H1 (cell line): ENCODE results near the gene CHSY3. TPM values are rescaled to one million over a fixed set of nuclear protein-coding genes. Genes with fewer than 3 reads are reported as not detected.

Source experiments
- CTCF ChIA-PET: fragments of 300-600 bp; sonication (Branson Sonifier 250); formaldehyde crosslinking; loops from one replicate; lab custom pipeline; 2021; ENCODE audit not compliant: partially characterized antibody; lab: Charles Lee
- POLR2A ChIA-PET: fragments of 300-600 bp; sonication (Branson Sonifier 250); formaldehyde crosslinking; loops from one replicate; lab custom pipeline; 2021; ENCODE audit warnings: inconsistent platforms; ENCODE audit not compliant: partially characterized antibody; lab: Charles Lee
- DNase-seq, 2 experiments: peaks; one replicate each; pipeline versions ENCODE4 v3.0.0 to v3.0.0-alpha.2; 2010 to 2022; ENCODE audit warnings: low spot score in 2 of 2, low read depth in 1 of 2, mixed read lengths in 1 of 2
- FAIRE-seq: peaks from 2 replicates; lab custom pipeline; 2011; peaks lifted over from hg19 to GRCh38; lab: Jason Lieb, UNC
- H2AFZ ChIP-seq: 2 replicates; pipeline ENCODE4 v1.8.1; 2012; ENCODE audit warnings: low read length, inconsistent platforms
- H2AK5ac ChIP-seq: 2 replicates; pipeline ENCODE4 v1.6.1; 2013; ENCODE audit warnings: low read depth, low read length
- H2BK120ac ChIP-seq: replicated peaks from 2 replicates; pipeline ENCODE3; 2013; ENCODE audit warnings: low read depth, low read length, inconsistent platforms
- H2BK12ac ChIP-seq: 2 replicates; pipeline ENCODE4 v1.6.1; 2013; ENCODE audit warnings: low read depth, low read length
- H2BK15ac ChIP-seq: 2 replicates; pipeline ENCODE4 v1.6.1; 2013; ENCODE audit warnings: low read length
- H2BK20ac ChIP-seq: 2 replicates; pipeline ENCODE4 v1.6.1; 2013; ENCODE audit warnings: low read length
- H2BK5ac ChIP-seq: 2 replicates; pipeline ENCODE4 v1.6.1; 2013; ENCODE audit warnings: low read depth, low read length
- H3K14ac ChIP-seq: 2 replicates; pipeline ENCODE4 v1.6.1; 2013; ENCODE audit warnings: inconsistent platforms; ENCODE audit not compliant: insufficient read length
- H3K18ac ChIP-seq: 2 replicates; pipeline ENCODE4 v1.6.1; 2013; ENCODE audit warnings: low read length; ENCODE audit errors: extremely low read depth
- H3K23ac ChIP-seq: 2 replicates; pipeline ENCODE4 v1.6.1; 2013; ENCODE audit warnings: inconsistent platforms; ENCODE audit not compliant: insufficient read length
- H3K23me2 ChIP-seq: 2 replicates; pipeline ENCODE4 v1.6.1; 2013; ENCODE audit warnings: low read depth, low read length
- H3K27ac ChIP-seq: 2 replicates; pipeline ENCODE4 v1.6.1; 2011; ENCODE audit warnings: low read depth, low read length, inconsistent platforms
- H3K27me3 ChIP-seq, 4 experiments: replicated peaks in 1 of 4; 1 replicate in 1 of 4; 2 replicates in 3 of 4; pipeline versions ENCODE4 v1.6.1 to v1.8.1; 2011 to 2013; ENCODE audit warnings: low read length in 3 of 4, mild to moderate bottlenecking in 3 of 4, inconsistent platforms in 2 of 4, mixed read lengths in 2 of 4, moderate library complexity in 1 of 4; ENCODE audit not compliant: control insufficient read depth in 3 of 4, insufficient read depth in 3 of 4; ENCODE audit errors: extremely low read depth in 1 of 4
- H3K36me3 ChIP-seq, 4 experiments: 2 replicates each; pipeline versions ENCODE4 v1.6.1 to v1.8.1; 2011 to 2013; ENCODE audit warnings: mild to moderate bottlenecking in 4 of 4, low read length in 3 of 4, moderate library complexity in 2 of 4, control low read depth in 1 of 4, inconsistent platforms in 1 of 4; ENCODE audit not compliant: insufficient read depth in 4 of 4, control insufficient read depth in 2 of 4
- H3K4ac ChIP-seq: replicated peaks from 2 replicates; pipeline ENCODE3; 2013; ENCODE audit warnings: low read length, low read depth, mixed read lengths, inconsistent platforms; ENCODE audit not compliant: insufficient read length
- H3K4me1 ChIP-seq, 4 experiments: replicated peaks in 1 of 4; 1 replicate in 1 of 4; 2 replicates in 3 of 4; pipeline versions ENCODE4 v1.6.1 to v1.8.1; 2011 to 2013; ENCODE audit warnings: low read length in 3 of 4, inconsistent platforms in 2 of 4, mixed read lengths in 1 of 4; ENCODE audit not compliant: insufficient read depth in 4 of 4, control insufficient read depth in 3 of 4
- H3K4me2 ChIP-seq, 2 experiments: 2 replicates each; pipeline versions ENCODE4 v1.6.1 to v1.8.1; 2011 to 2013; ENCODE audit warnings: low read depth in 2 of 2, low read length in 2 of 2, control low read depth in 1 of 2, inconsistent platforms in 1 of 2, mild to moderate bottlenecking in 1 of 2; ENCODE audit not compliant: insufficient read depth in 1 of 2
- H3K4me3 ChIP-seq, 4 experiments: fragments of 200-600, 300-600 bp in 1 of 4; sonication (generic), shearing (Covaris generic), sonication (Bioruptor Twin) in 1 of 4; 2 replicates each; pipeline versions ENCODE4 v1.5.1 to v1.8.1; 2011 to 2016; ENCODE audit warnings: low read length in 4 of 4, low read depth in 3 of 4, control low read depth in 2 of 4, inconsistent platforms in 2 of 4, mild to moderate bottlenecking in 2 of 4, mixed read lengths in 1 of 4, moderate library complexity in 1 of 4; ENCODE audit not compliant: insufficient read depth in 2 of 4; ENCODE audit errors: extremely low read depth in 1 of 4
- H3K56ac ChIP-seq: replicated peaks from 2 replicates; pipeline ENCODE3; 2013; ENCODE audit warnings: low read depth, mild to moderate bottlenecking, mixed read lengths, low read length, inconsistent platforms; ENCODE audit not compliant: insufficient read length
- H3K79me1 ChIP-seq: 2 replicates; pipeline ENCODE4 v1.6.1; 2013; ENCODE audit warnings: low read depth, low read length, control low read depth
- H3K79me2 ChIP-seq, 2 experiments: 2 replicates each; pipeline versions ENCODE4 v1.6.1 to v1.8.1; 2012 to 2013; ENCODE audit warnings: low read length in 2 of 2, mild to moderate bottlenecking in 2 of 2, inconsistent platforms in 1 of 2; ENCODE audit not compliant: insufficient read depth in 2 of 2, control insufficient read depth in 1 of 2
- H3K9ac ChIP-seq, 4 experiments: replicated peaks in 1 of 4; 1 replicate in 1 of 4; 2 replicates in 3 of 4; pipeline versions ENCODE4 v1.6.1 to v1.8.1; 2011 to 2013; ENCODE audit warnings: low read depth in 3 of 4, low read length in 3 of 4, control low read depth in 2 of 4, mild to moderate bottlenecking in 2 of 4, moderate library complexity in 2 of 4, inconsistent platforms in 1 of 4; ENCODE audit errors: extremely low read depth in 1 of 4
- H3K9me3 ChIP-seq, 2 experiments: 2 replicates each; pipeline versions ENCODE4 v1.6.1 to v1.8.1; 2012 to 2013; ENCODE audit warnings: mild to moderate bottlenecking in 2 of 2, moderate library complexity in 2 of 2, control low read depth in 1 of 2, inconsistent platforms in 1 of 2, low read depth in 1 of 2, low read length in 1 of 2, mixed read lengths in 1 of 2; ENCODE audit not compliant: insufficient read depth in 2 of 2
- H4K20me1 ChIP-seq, 2 experiments: replicated peaks in 1 of 2; 2 replicates each; pipeline versions ENCODE3 to v1.8.1; 2011 to 2013; ENCODE audit warnings: inconsistent platforms in 2 of 2, low read length in 2 of 2, mild to moderate bottlenecking in 1 of 2; ENCODE audit not compliant: insufficient read depth in 2 of 2, control insufficient read depth in 1 of 2
- H4K5ac ChIP-seq: 2 replicates; pipeline ENCODE4 v1.6.1; 2013; ENCODE audit warnings: low read length, low read depth, mixed read lengths, inconsistent platforms; ENCODE audit not compliant: insufficient read length
- H4K8ac ChIP-seq: 2 replicates; pipeline ENCODE4 v1.8.0; 2013; ENCODE audit warnings: mild to moderate bottlenecking, moderate library complexity, low read length, inconsistent platforms; ENCODE audit not compliant: insufficient read depth; ENCODE audit errors: extremely low read depth
- H4K91ac ChIP-seq: replicated peaks from 2 replicates; pipeline ENCODE3; 2013; ENCODE audit warnings: low read length, mixed read lengths, inconsistent platforms; ENCODE audit not compliant: insufficient read length
- BCL11A ChIP-seq, 2 experiments: IDR thresholded peaks; one replicate each; pipeline ENCODE4 v1.6.1; 2011; ENCODE audit warnings: low read depth in 2 of 2, low read length in 2 of 2, mild to moderate bottlenecking in 2 of 2
- KDM1A ChIP-seq: fragments of 200-600, 300-600 bp; sonication (generic); IDR thresholded peaks from 2 replicates; pipeline ENCODE4 v1.7.1; 2016; ENCODE audit warnings: mild to moderate bottlenecking, low read length, borderline replicate concordance
- SUZ12 ChIP-seq: fragments of 200-600 bp; sonication (generic); IDR thresholded peaks from 2 replicates; pipeline ENCODE4 v1.6.1; 2012; ENCODE audit warnings: mild to moderate bottlenecking, inconsistent platforms, low read length, moderate library complexity, mixed read lengths
- WGBS, 2 experiments: shearing (Covaris generic) in 1 of 2; methylation state at CpG; one replicate each; pipeline versions ENCODE4 v1.1.6 to v1.1.7; 2013 to 2015; ENCODE audit warnings: low lambda C conversion rate in 2 of 2, mixed read lengths in 2 of 2, inconsistent platforms in 1 of 2, low coverage in 1 of 2, missing lambda C conversion rate in 1 of 2; ENCODE audit not compliant: insufficient replicate concordance in 2 of 2, insufficient coverage in 1 of 2, insufficient read length in 1 of 2; ENCODE audit errors: extremely low coverage in 1 of 2, missing lambda C conversion rate in 1 of 2; 5-methylcytosine and 5-hydroxymethylcytosine counted together
- polyA plus RNA-seq, 7 experiments: library from polyadenylated mRNA; depleted of rRNA in 3 of 7; stranded (reverse) in 5 of 7; unstranded in 2 of 7; fragments of >200 nt in 5 of 7; fragments of 200-250 nt in 2 of 7; gene quantifications; 1 replicate in 5 of 7; 2 replicates in 1 of 7; 4 replicates in 1 of 7; pipeline versions ENCODE4 v1.2.1 to v1.2.3, GENCODE V29; 2011 to 2013; ENCODE audit warnings: missing spikeins in 2 of 7, mixed read lengths in 2 of 7
- total RNA-seq: library from RNA; stranded (reverse); fragmentation: NEBNext Ultra II Directional; extraction: Animal tissue kit (Norgen Biotek cat#: 25700); gene quantifications from 2 replicates; pipeline ENCODE4 v1.2.1, GENCODE V29; 2021

Gene CHSY3
- total and polyA plus RNA-seq, 2 of the 8 experiments (the other 6 are each of a cell fraction or from before 2014, with no cell fraction given): 0.24 to 1.8 TPM

GRCh38 chr5:130017173-130017572, 112.9 kb downstream of the CHSY3 start:
- no peak overlapping the region for H3K14ac ChIP-seq
- POLR2A ChIA-PET: no interaction called here

More at GRCh38 chr5:130017173-130017572, 112.9 kb downstream of the CHSY3 start:
- H3K27ac ChIP-seq: no peak overlapping the region
- no peaks in the 10 kb centered on the region for H3K23me2 ChIP-seq
- H4K5ac ChIP-seq: no peak overlapping the region
- CTCF ChIA-PET: interaction anchor here (0.8 to 1.1 kb wide), 2 partner anchors 9 to 21 kb away, joined by 3 read pairs; no protein-coding TSS in a partner anchor
- no peak overlapping the region for H3K9ac ChIP-seq
- H2BK12ac ChIP-seq: no peak overlapping the region
- DNase-seq (no peak), FAIRE-seq (no peak)
- no peak overlapping the region for H2BK15ac ChIP-seq
- H3K56ac ChIP-seq: no peak overlapping the region
- H3K79me2 ChIP-seq: no peaks in the 10 kb centered on the region
- no peak overlapping the region for H3K18ac ChIP-seq
- no peak overlapping the region for H2BK5ac ChIP-seq
- H3K4ac ChIP-seq: no peak overlapping the region
- WGBS, 2 experiments: 84% methylated on average over 4 of the region's 4 CpGs; no CpG with 5 or more reads in 1 of the 2 experiments
- TF ChIP-seq KDM1A (no peak), BCL11A (IDR thresholded peaks at IDR 0.05; ENCODE audit: low read depth in 2 of 2, low read length in 2 of 2) (no peak), SUZ12 (no peak)
- peak overlapping the region; percentile 59 for H4K8ac ChIP-seq
- no peaks in the 10 kb centered on the region for H3K9me3 ChIP-seq
- no peak overlapping the region for H3K23ac ChIP-seq
- no peak overlapping the region for H2BK120ac ChIP-seq
- H4K91ac ChIP-seq: no peak overlapping the region
- no peaks in the 10 kb centered on the region for H3K79me1 ChIP-seq
- no peak overlapping the region for H2BK20ac ChIP-seq
- peaks cover 0 to 3% (median 0%) of the 10 kb centered on the region in 4 experiments; a peak in 1 of 7 replicates for H3K4me1 ChIP-seq
- H3K4me3 ChIP-seq: no peak overlapping the region
- no peaks in the 10 kb centered on the region for H3K36me3 ChIP-seq
- H3K27me3 ChIP-seq: no peaks in the 10 kb centered on the region
- H2AFZ ChIP-seq: no peak overlapping the region
- no peak overlapping the region for H2AK5ac ChIP-seq
- H3K4me2 ChIP-seq: no peak overlapping the region
- no peaks in the 10 kb centered on the region for H4K20me1 ChIP-seq
